GM21576 (cell line): ENCODE results near the gene TUBGCP2.

Source experiments
- ATAC-seq: cut with Tn5 transposase; IDR thresholded peaks from one replicate; pipeline ENCODE4 v1.9.1; 2021; ENCODE audit warnings: mild to moderate bottlenecking, moderate library complexity; ENCODE audit not compliant: unreplicated experiment

The TUBGCP2 gene

GRCh38 chr10:133252223-133252552 lies 56.5 kb downstream of the TUBGCP2 start:
- ATAC-seq: no peak

DNA sequence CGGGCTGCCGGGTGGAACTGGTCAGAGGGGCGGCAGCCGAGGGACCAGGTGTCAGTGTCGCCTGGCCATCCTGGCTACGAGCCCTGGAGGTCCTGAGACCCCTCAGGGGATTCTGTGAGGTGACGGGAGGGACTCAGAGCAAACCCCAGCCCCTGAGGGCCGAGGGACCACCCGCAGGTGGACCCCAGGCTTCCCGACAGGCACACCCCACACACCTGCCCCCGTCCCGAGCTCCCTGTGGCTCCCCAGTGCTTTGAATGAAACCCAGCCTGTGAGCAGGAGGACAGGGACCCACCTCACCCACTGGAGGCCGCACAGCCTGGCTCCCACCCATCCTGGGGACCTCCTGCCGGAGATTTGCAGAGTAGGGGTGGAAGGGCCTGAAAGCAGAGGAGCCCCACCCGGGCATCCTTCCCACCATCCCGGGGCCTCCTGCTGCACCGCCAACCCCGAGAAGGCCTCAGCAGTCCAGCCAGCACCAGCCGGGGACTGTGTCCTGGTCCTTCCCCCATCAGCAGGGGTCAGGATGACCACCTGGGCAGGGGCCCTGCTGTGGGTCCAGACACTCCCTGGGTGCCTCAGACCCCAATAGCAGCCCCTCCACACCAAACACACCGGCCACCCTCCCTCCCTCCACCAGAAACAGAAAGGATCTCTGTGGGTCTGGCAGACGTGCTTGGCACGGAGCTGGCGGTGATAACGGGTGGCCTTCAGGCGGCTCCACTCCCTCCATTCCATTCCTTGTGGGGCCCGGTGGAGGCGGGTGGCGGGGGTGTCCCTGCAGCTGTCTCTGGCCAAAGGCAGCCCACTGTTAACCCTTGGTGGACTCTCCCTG lies 57.1 kb downstream of the TUBGCP2 start:
- ATAC-seq: no peak

DNA sequence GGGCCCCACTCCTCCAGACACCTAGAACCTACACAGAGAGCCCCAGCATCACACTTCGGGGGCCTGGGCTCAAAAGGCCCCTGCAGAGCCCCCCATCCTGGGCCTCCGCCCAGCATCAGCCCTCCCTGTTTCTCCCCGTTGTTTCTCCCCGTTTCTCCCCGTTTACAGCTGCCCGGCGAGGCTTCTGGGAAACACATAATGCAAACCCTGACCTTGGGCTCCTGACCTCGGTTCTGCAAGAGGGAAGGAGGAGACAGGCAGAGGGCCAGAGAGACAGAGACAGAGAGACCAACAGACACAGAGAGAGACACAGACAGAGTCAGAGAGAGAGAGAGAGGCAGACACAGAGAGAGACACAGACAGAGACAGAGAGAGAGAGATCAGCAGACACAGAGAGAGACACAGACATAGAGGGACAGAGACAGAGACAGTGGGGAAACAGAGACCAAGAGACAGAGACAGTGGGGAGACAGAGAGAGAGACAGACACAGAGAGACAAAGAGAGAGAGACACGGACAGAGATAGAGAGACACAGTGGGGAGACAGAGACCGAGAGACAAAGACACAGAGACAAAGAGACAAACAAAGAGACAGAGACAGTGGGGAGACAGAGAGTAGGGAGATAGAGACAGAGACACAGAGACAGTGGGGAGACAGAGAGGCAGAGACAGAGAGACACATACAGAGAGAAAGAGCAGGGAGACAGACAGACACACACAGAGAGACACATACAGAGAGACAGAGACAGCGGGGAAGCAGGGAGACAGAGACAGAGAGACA lies 58.5 kb downstream of the TUBGCP2 start:
- ATAC-seq: no peak

GRCh38 chr10:133249094-133249780 lies 59.4 kb downstream of the TUBGCP2 start:
- ATAC-seq: no peak

DNA sequence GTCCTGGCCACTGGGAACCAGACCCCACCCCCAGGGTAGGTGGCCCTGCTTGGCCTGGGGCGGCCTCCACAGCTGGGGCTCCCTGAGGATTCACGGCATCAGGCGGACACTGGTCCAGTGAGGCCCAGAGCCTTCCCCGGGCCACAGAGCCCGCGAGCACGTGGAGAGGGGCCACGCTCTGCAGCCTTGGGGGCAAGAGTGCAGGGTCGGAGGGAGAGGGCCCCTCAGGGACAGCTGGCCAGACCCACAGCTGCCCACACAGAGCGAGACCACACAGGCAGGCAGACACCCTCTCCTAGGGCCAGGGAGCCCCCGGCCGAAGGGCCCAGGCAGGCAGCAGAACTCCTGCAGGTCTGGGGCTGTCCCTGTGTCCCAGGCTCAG lies 60.3 kb downstream of the TUBGCP2 start:
- ATAC-seq: no peak

DNA sequence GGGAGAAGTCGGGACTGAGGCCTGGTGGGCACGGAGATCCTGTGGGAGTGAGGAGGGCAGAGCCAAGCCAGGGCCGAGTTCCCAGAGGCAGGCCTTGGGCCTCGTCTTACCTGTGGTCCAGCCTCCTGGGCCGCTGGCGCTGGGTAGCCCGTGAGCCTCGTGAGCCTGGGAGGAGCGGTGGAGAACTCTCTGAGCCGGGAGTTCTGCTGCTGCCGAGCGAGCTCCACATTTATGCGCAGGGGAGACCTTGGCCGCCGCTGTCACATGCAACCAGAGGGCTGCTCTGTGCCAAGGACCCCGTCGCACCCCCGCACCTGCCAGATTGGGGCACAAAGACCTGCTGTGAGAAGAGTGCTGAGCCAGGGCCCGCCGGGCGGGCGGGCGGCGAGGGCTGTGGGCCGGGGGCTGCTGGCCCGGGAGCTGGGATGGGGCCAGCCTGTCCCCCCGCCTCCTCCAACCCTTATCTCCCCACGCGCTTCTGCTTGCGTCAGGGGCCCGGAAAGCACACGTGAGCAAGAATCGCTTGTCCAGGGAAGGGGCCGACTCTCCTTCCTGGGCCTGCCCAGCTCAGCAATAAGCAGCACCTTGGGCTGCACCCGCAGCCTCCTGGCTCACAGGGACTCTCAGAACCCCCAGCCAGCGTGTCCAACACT lies 60.9 kb downstream of the TUBGCP2 start:
- ATAC-seq: no peak

DNA sequence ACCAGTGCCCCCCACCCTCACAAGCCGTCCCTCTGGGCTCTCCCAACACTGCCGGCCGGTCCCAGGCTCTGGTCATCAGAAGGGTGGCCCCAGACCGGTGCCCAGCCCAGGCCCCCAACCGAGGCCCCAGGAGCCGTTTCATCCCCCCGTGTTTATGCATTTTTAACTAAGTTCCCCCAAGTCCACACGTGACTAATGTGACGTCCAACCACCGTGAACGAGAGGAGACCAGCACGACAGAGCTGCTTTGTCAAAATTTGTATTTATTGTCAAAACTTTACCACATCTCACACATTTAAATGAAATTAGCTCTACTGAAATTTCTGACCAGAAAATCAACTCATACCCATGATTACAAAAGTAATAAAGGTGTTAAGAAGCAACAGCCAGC lies 62.4 kb downstream of the TUBGCP2 start:
- ATAC-seq: no peak

DNA sequence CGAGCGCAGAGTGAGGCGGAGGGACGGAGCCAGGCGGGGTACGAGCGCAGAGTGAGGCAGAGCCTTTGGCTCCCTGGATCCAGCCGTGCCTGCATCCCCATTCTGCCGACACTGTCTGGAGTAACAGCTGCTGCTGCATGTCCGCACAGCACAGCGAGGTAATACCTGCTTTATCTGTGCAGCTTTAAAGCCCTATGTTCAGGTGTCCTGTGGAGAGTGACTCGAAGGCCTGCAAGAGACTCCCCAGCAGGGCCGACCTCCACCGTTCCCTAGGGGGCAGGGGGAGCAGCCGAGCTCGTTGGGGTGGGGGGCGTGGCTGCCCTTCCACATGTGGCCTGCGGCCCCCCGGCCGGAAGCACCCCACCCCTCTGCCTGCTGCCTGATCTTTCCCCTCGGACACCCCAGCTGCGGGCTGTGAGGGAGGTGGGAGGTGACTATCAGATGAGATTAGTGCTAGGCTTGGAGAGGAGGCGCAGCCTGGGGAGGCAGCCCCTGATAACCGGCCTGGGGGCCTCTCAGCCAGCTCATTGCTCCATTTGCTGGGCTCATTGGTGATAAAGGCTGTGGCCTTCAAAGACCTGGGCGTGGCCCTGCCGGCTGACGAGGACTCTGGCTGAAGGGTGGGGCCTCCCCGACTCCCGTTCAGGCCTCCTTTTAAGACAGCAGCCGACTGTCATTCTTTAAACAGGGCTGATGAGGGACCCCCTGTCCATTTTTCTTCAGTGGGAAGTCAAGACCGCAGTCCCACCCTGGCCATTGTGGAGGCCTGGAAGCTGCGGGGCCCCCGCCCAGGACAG lies 63.0 kb downstream of the TUBGCP2 start:
- no peak for ATAC-seq

DNA sequence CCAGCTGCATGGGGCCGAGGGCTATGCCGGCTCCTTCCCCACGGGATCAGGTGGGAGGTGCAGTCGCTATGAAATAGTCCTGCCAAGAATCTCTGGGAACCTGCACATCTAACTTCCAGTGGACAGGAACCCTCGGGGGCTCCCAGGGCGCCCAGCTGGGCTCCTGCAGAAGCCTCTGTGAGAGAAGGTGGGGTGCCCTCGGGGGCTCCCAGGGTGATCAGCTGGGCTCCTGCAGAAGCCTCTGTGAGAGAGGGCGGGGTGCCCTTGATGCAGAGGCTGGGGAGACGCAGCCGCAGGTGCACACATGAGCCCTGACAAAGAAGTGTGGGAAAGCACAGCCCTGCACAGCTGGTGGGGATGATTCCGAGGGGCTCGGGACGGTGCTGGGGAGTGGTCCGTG lies 65.1 kb downstream of the TUBGCP2 start:
- no peak for ATAC-seq

DNA sequence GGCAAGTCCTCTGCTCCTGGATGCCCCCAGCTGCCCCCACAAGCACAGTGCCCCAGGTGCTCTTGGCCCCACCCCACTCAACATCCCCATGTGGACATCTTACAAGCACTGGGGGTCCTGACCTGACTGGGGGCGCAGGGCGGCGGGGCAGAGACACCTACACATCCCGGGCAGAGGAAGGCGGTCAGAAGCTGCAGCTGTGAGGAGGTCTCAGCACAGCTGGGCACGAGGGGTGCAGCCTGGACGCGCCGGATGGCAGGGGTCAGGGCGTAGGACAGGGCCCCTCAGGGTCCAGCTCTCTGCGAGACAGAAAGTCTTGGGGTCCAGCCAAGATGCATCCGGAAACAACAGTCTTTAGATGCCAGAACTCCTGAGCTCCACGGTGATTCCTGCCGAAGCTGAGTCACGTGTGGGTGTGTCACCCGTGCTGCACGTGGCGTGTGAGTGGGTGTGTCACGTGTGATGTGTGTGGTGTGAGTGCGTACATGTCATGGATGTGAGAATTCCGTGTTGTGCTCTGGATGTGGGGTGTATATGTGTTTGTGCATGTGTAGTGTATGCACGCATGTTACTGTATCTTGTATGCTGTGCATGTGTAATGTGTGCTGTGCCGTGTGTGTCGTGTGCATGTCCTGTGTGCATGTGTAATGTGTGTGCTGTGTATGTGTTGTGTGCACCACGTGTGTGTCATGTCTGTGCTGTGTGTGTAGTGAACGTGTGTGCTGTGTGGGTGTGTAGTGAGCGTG lies 65.9 kb downstream of the TUBGCP2 start:
- no peak for ATAC-seq

DNA sequence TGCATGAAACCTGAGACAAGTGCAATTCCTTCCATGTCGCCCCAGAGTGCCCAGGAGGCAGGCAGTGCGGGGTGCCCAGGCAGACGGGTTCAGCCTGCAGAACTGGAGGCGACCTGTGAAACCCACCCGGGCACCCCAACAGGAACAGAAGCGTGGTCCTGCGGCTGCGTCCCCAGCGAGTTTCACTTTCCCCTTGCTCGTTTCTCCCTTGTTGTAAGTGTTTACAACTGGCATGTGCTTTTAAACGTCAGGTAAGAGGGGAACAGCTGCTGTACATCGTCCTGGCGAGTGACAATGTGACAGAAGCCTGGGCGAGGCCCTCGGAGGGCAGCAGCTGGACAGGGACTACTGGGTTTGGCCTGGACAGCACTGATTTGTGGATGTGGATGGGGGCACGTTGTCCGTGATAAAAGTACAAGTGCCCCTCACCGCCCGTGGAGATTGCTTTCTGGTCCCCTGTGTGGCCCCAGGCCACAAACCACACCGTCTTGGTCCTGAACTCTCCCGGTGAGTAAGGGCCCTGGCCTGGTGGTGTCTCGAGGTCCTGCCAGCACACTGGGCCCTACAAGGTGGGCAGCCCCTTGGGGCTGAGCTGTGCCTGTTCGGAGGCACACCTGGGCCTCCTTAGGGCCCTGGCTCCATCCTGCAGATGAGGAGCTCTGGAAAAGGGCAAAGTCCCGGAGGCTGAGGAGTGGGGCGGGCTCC lies 67.0 kb downstream of the TUBGCP2 start:
- ATAC-seq: peak; percentile 60

- no peak for ATAC-seq
Measured at GRCh38 chr10:133239990-133240389, 68.7 kb downstream of the TUBGCP2 start.

- no peak for ATAC-seq
Measured at GRCh38 chr10:133238466-133238804, 70.2 kb downstream of the TUBGCP2 start.

DNA sequence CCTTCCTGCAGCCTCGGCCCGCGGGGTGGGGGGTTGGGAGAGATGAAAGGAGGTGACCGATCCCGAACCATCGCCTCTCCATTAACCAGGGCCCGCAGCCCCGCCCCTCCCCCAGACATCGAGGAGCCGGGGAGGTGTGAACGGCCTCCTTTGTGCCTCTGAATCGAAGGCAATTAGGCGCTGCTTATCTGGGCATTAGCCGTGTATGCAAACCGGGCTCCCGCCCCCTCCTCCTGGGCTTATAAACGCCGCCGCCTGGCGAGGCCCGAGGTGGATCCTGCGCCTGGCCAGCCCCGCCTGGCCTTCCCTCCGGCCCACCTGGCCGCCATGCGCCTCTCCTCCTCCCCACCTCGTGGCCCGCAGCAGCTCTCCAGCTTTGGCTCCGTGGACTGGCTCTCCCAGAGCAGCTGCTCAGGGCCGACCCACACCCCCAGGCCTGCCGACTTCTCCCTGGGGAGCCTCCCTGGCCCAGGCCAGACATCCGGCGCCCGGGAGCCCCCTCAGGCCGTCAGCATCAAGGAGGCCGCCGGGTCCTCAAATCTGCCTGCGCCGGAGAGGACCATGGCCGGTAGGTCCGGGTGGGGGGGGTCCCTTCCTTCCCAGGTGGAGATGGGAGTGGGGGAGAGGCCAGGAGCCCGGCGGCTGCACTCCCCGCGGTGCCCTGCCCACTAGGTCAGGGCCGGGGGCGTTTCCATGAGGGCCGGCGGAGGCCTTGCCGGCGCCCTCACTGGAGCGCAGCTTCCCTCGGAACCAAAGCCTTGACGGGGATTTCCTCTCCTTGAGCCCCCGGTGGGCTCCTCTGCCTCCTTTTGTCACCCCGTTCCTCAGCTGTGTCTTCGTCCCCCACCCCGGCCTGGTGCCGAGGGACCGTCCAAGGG lies 70.8 kb downstream of the TUBGCP2 start, which contains the start of gene VENTX:
VENTX (plus strand) TSS at position 268 of the 878 bp plus-strand sequence; CDS start at position 328, 60 bp downstream.
- ATAC-seq: no peak

DNA sequence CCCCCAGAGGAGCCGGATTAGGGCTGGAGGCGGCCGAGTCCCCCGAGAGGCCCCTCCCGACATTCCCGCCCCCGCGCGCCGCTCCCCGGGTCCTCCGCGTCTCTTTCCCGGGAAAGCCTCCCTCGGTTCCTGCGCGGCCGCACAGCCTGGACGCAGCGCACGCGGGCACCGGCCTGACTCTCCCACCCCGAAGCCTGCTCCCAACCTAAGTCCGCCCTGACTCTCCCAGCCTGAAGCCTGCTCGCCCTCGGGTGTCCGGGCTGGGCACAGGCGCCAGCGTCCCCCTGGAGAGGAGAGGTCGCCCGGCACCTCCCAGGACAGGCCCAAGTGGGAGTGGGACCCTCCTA lies 71.5 kb downstream of the TUBGCP2 start:
- ATAC-seq: no peak

DNA sequence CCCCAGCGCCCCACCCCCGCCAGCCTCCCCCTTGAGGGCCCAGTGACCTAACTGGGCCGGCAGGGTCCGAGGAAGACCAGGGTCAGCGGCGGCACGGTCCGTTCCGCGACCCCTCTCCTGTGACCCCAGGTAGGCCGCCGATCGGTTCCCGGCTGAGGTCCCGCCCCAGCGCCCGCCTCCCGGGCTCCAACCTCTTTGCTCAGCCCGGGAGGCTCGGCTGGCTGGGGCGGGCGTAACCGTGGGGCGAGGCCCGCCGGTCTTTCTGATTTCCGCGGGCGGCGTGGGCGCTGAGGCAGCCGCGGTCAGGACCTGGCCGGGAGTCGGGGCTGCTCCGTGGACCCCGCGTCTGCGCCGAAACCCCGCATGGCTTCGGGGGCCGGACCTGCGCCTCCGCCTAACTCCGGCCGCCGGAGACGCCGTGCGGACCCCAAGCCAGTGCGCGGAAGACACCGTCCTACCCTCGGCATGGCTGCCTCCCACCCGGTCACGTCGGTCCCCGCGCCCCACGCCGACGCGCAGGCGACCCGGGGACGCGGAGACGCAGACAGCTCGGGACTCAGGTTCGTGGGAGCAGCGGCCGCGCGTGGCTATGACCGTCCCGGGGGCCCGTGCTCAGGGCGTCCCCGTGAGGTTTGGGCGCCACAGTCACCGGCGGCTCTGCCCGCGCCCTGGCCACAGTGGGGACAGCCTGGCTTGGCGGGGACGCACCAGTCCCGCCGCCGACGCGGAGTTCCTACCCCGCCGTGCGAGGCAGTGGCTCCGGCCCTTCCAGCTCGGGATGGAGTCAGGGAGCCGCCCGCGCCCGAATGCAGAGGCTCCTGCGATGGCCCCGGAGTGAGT lies 72.1 kb downstream of the TUBGCP2 start:
- ATAC-seq: no peak

GRCh38 chr10:133235932-133236331 lies 72.7 kb downstream of the TUBGCP2 start:
- ATAC-seq: no peak
